ENCODE results near the gene CRB1. TPM values are rescaled to one million over a fixed set of nuclear protein-coding genes. Genes with fewer than 3 reads are reported as not detected.

The CRB1 gene
- total RNA-seq, 1 experiment from 2014 or later: not detected

GRCh38 chr1:197284966-197285365, 16.9 kb downstream of the CRB1 start:
- no peak overlapping the region for H4K91ac ChIP-seq (ENCODE audit: insufficient read length, low read depth, low read length)
- H3K18ac ChIP-seq (ENCODE audit: insufficient read length, low read depth, low read length): no peak overlapping the region
- no peak overlapping the region for H4K8ac ChIP-seq (replicated peaks; ENCODE audit: insufficient read length, low read depth, low read length)
- H2BK5ac ChIP-seq (ENCODE audit: insufficient read length, low read length): no peak overlapping the region
- no peak overlapping the region for H2BK12ac ChIP-seq (ENCODE audit: insufficient read length, low read depth, low read length)
- no peaks in the 10 kb centered on the region for H3K27me3 ChIP-seq (ENCODE audit: insufficient read depth, low read length)
- no peak for TF ChIP-seq CTCF (conservative IDR thresholded peaks at IDR 0.05)
- Mint-ChIP-seq H3K4me1 (peaks cover under 1 to 3% of the 10 kb centered on the region in 2 experiments; a peak in 3 of 4 replicates), H3K9me3 (no peaks in the 10 kb centered on the region), H3K27ac (no peak overlapping the region), H3K4me3 (no peak overlapping the region), H3K36me3 (ENCODE audit: insufficient read depth in 1 of 3, low read depth in 3 of 3) (no peaks in the 10 kb centered on the region), H3K27me3 (ENCODE audit: low read depth) (no peaks in the 10 kb centered on the region)
- no peak overlapping the region for H4K5ac ChIP-seq (ENCODE audit: insufficient read length, low read depth, low read length)
- no peaks in the 10 kb centered on the region for H3K79me2 ChIP-seq (ENCODE audit: insufficient read depth, low read length)
- H2BK20ac ChIP-seq (ENCODE audit: low read depth, low read length, poor library complexity, severe bottlenecking): no peak overlapping the region
- no peak overlapping the region for H3K27ac ChIP-seq (ENCODE audit: insufficient read length, low read depth, low read length)
- H3K4ac ChIP-seq (ENCODE audit: low read depth, low read length): no peak overlapping the region
- H2BK15ac ChIP-seq (ENCODE audit: low read depth, low read length): no peak overlapping the region
- no peak overlapping the region for H3T11ph ChIP-seq (ENCODE audit: low read length)
- no peak overlapping the region for H3K4me2 ChIP-seq (ENCODE audit: insufficient read depth, insufficient read length, low read length)
- no peak overlapping the region for H3K14ac ChIP-seq (ENCODE audit: insufficient read depth, low read length)
- no peak overlapping the region for H2AFZ ChIP-seq (ENCODE audit: low read length)
- no peak overlapping the region for H3K56ac ChIP-seq (ENCODE audit: insufficient read length, low read depth, low read length)
- no peak overlapping the region for H2BK120ac ChIP-seq (ENCODE audit: low read depth, low read length, poor library complexity, severe bottlenecking)
- no peak overlapping the region for H3K9ac ChIP-seq (ENCODE audit: extremely low read depth, insufficient read length, low read length)
- WGBS (ENCODE audit: extremely low coverage, insufficient read length, low lambda C conversion rate): no CpG with 5 or more reads among the region's 2 CpGs
- no peaks in the 10 kb centered on the region for H3K79me1 ChIP-seq (ENCODE audit: insufficient read depth, low read depth, low read length, poor library complexity, severe bottlenecking)
- no peak overlapping the region for H2AK5ac ChIP-seq (ENCODE audit: insufficient read length, low read length)
- H3K23ac ChIP-seq (ENCODE audit: insufficient read length, low read depth, low read length): no peak overlapping the region
- H3K23me2 ChIP-seq (ENCODE audit: insufficient read length, low read depth, low read length, poor library complexity, severe bottlenecking): no peaks in the 10 kb centered on the region
- H3K4me1 ChIP-seq (ENCODE audit: insufficient read depth, low read length): no peaks in the 10 kb centered on the region
- H3K9me3 ChIP-seq (ENCODE audit: control insufficient read depth, low read depth, low read length): no peaks in the 10 kb centered on the region
- DNase-seq: no peak
- H4K20me1 ChIP-seq (ENCODE audit: control insufficient read depth, insufficient read depth, insufficient read length): no peaks in the 10 kb centered on the region
